Left lung (tissue), 10 donors: ENCODE measurements around the gene FAM25A. TPM values are rescaled to one million over a fixed set of nuclear protein-coding genes. Genes with fewer than 3 reads are reported as not detected.
"Not testable (repeated sequence)": the region's sequence is repeated elsewhere in the genome, so short reads cannot be mapped to it uniquely, and the experiment has no call there.

Experiments used
- ATAC-seq: fragments of 200-7000 bp; cut with Tn5 transposase; one replicate; pipeline ENCODE4 v1.9.1; 2020; ENCODE audit warnings: moderate library complexity
- DNase-seq, 4 donors: peaks; one replicate each; pipeline ENCODE4 v3.0.0-alpha.2; 2013 to 2020
- H3K27ac ChIP-seq, 2 donors: fragments of 200-600 bp; sonication (generic) in 1 of 2; one replicate each; pipeline versions ENCODE4 v1.5.0 to v1.8.0; 2020 to 2021
- H3K27me3 ChIP-seq, 2 donors: fragments of 200-600 bp; sonication (generic) in 1 of 2; one replicate each; pipeline versions ENCODE4 v1.5.0 to v1.8.0; 2020 to 2021
- H3K36me3 ChIP-seq, 2 donors: fragments of 200-600 bp; sonication (generic) in 1 of 2; one replicate each; pipeline versions ENCODE4 v1.5.0 to v1.8.0; 2020 to 2021
- H3K4me1 ChIP-seq, 2 donors: fragments of 200-600 bp; one replicate each; pipeline ENCODE4 v1.8.0; 2021
- H3K4me3 ChIP-seq, 2 donors: fragments of 200-600 bp; sonication (generic) in 1 of 2; one replicate each; pipeline versions ENCODE4 v1.5.0 to v1.8.0; 2020 to 2021; ENCODE audit warnings: mild to moderate bottlenecking in 1 of 2
- H3K9me3 ChIP-seq, 2 donors: fragments of 200-600 bp; sonication (generic) in 1 of 2; one replicate each; pipeline versions ENCODE4 v1.5.0 to v1.8.0; 2020 to 2021
- CTCF ChIP-seq, 2 donors: fragments of 200-600 bp; sonication (generic) in 1 of 2; IDR thresholded peaks; one replicate each; pipeline versions ENCODE4 v1.5.0 to v1.8.0; 2021; ENCODE audit warnings: antibody characterized with exemption in 2 of 2
- intact Hi-C, 2 donors: fragments of 100-400 bp; cut with DNase I; formaldehyde crosslinking; loops; one replicate each; pipeline versions ENCODE4 v1.11.2 to v1.14.2; 2022
- polyA plus RNA-seq, 6 donors: library from polyadenylated mRNA; unstranded; fragments of 120-200 nt; gene quantifications; one replicate each; pipeline ENCODE4 v1.2.1, GENCODE V29; 2013; ENCODE audit not compliant: insufficient read length in 6 of 6
- total RNA-seq, 2 donors: library from RNA; stranded (reverse); fragmentation: NEBNext Ultra II Directional; extraction: Animal tissue kit (Norgen Biotek cat#: 25700); gene quantifications; one replicate each; pipeline ENCODE4 v1.2.1, GENCODE V29; 2021
- donor health status: DM: no; HTN: yes; CAD: no.
- donor health status: DM: no; HTN: no; CAD: no.

Gene FAM25A
- total and polyA plus RNA-seq, 8 donors: not detected

GRCh38 chr10:87036623-87037022 lies 16.5 kb downstream of the FAM25A start:
- H3K4me1 ChIP-seq: no peaks in the 10 kb centered on the region

DNA sequence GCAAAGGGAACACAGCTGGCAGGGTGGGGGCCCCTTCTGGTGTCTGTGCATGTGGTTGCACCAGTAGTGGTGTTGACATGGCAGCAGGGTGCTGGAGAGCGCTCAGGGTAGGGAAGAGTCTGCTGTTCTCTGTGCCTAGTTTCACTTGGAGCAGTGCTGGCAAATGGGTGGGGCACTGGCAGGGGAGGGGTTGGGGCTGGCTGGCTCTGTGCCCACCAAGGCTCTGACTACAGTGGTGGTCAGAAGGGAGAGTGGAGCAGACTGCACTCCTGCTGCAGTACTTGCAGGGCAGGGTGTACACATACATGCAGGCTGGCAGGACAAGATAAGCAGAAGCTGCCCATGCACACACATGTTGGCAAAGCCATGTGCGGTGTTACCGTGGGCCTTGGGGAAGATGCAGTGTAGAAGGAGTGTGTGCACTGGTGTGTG lies 18.2 kb downstream of the FAM25A start:
- Histone ChIP-seq H3K27me3 (no peaks in the 10 kb centered on the region), H3K27ac (no peak overlapping the region), H3K4me1 (no peaks in the 10 kb centered on the region), H3K9me3 (no peaks in the 10 kb centered on the region), H3K4me3 (no peak overlapping the region), H3K36me3 (no peaks in the 10 kb centered on the region)
- intact Hi-C loops: no loop called here
- ATAC-seq (no peak), DNase-seq (no peak)
- TF ChIP-seq CTCF (IDR thresholded peaks at IDR 0.05): no peak

More at GRCh38 chr10:87036623-87037022, 16.5 kb downstream of the FAM25A start:
- Histone ChIP-seq H3K27me3 (no peaks in the 10 kb centered on the region), H3K9me3 (no peaks in the 10 kb centered on the region), H3K4me3 (no peak overlapping the region), H3K27ac (no peak overlapping the region), H3K36me3 (no peaks in the 10 kb centered on the region)
- no peak for ATAC-seq
- intact Hi-C loops: no loop called here
- TF ChIP-seq CTCF (IDR thresholded peaks at IDR 0.05): no peak
- DNase-seq: no peak

- DNase-seq (no peak), ATAC-seq (no peak)
- H3K9me3 ChIP-seq: no peaks in the 10 kb centered on the region
- no peak overlapping the region for H3K4me3 ChIP-seq
- TF ChIP-seq CTCF (IDR thresholded peaks at IDR 0.05): no peak
- H3K4me1 ChIP-seq: no peaks in the 10 kb centered on the region
- H3K27me3 ChIP-seq: no peaks in the 10 kb centered on the region
- intact Hi-C loops: no loop called here
- no peaks in the 10 kb centered on the region for H3K36me3 ChIP-seq
- no peak overlapping the region for H3K27ac ChIP-seq
Observed at GRCh38 chr10:87038786-87039185, 18.7 kb downstream of the FAM25A start.

GRCh38 chr10:87043579-87043978 lies 23.5 kb downstream of the FAM25A start:
- intact Hi-C loops: not testable (repeated sequence)
- H3K36me3 ChIP-seq: peaks cover 0 to 28% of the 10 kb centered on the region in 2 donors

DNA sequence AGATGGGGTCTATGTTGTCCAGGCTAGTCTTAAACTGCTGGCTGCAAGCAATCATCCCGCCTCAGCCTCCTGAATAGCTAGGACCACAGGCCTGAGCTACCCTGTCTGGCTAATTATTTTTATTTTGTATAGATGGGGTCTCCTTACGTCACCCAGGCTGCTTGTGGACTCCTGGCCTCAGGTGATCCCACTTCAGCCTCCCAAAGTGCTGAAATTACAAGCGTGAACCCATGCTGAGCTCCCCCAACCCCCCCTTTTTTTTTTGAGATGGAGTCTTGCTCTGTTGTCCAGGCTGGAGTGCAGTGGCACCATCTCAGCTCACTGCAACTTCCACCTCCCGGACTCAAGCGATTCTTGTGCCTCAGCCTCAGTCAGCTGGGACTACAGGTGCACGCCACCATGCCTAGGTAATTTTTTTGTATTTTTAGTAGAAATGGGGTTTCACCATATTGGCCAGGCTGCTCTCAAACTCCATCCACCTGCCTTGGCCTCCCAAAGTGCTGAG lies 25.4 kb downstream of the FAM25A start:
- Histone ChIP-seq H3K9me3 (no peaks in the 10 kb centered on the region), H3K27me3 (no peaks in the 10 kb centered on the region), H3K27ac (no peak overlapping the region), H3K36me3 (peaks cover 0 to 47% of the 10 kb centered on the region in 2 donors), H3K4me3 (no peak overlapping the region), H3K4me1 (no peaks in the 10 kb centered on the region)
- no peak for TF ChIP-seq CTCF (IDR thresholded peaks at IDR 0.05)
- intact Hi-C loops: no loop called here
- no peak for DNase-seq
- no peak for ATAC-seq

More at GRCh38 chr10:87043579-87043978, 23.5 kb downstream of the FAM25A start:
- not testable (repeated sequence) for DNase-seq, H3K4me3 ChIP-seq, H3K4me1 ChIP-seq, H3K9me3 ChIP-seq, H3K27me3 ChIP-seq, H3K27ac ChIP-seq, ATAC-seq

DNA sequence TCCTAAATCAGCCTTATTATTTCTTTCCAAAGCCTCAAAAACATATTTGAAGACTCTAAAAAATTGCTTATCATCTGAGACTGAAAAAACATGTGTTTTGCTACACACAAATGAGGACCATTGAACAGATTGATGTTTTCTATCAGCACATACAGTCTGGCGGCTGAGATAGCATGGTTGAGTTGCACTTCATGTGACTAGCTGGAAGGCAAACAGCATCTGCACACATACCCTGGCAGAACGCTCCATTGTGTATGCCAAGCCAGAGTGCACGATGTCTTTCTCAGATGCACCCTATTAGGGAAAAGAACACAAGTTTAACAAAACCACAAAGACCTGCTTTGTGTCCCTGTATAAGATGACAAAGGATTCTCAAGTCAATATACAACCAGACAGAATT lies 33.0 kb downstream of the FAM25A start:
- no peak for TF ChIP-seq CTCF (IDR thresholded peaks at IDR 0.05)
- DNase-seq (peak in 2 of 4 donors; percentile 80 to 87), ATAC-seq (peak; percentile 21)
- intact Hi-C loops: no loop called here
- H3K4me1 ChIP-seq: peaks cover 0 to 14% of the 10 kb centered on the region in 2 donors
- peaks cover 0 to 100% of the 10 kb centered on the region in 2 donors for H3K36me3 ChIP-seq
- no peaks in the 10 kb centered on the region for H3K27me3 ChIP-seq
- no peak overlapping the region for H3K27ac ChIP-seq
- no peaks in the 10 kb centered on the region for H3K9me3 ChIP-seq
- H3K4me3 ChIP-seq: no peak overlapping the region
